ENCODE measurements around the gene ARG2.

Gene ARG2

DNA sequence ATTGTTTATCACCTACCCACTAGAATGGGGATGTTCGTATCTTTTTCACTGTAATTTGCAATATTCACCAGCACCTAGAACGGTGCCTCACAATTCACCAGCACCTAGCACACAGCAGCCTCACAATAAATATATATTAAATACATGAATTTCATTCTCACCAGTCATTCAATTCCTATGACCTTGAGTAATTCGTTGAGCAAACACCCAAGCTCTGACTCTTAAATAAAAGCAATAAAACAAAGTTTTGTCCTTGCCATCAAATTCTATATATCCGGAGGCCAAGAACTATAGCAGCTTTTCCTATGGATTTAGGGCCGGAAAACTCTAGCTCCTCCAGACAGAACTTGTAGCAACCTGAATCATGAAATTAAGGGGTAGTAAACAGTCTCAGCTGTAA, 53.7 kb downstream of the ARG2 start:
- peak overlapping the region; percentile 74 for H3K4me3 ChIP-seq (ENCODE audit: low read length)
- H4K20me1 ChIP-seq (ENCODE audit: insufficient read depth, low read length) = no peaks in the 10 kb centered on the region
- H3F3A ChIP-seq (ENCODE audit: insufficient read depth, low read length) = no peaks in the 10 kb centered on the region
- no peaks in the 10 kb centered on the region for H3K36me3 ChIP-seq (replicated peaks; ENCODE audit: insufficient read depth, low read length)
- no peaks in the 10 kb centered on the region for H3K9me3 ChIP-seq (replicated peaks; ENCODE audit: insufficient read depth, low read length)
- H3K27ac ChIP-seq (ENCODE audit: low read length) = no peak overlapping the region
- H3K4me2 ChIP-seq (ENCODE audit: low read depth, low read length) = peak overlapping the region; percentile 87
- peaks cover 16% of the 10 kb centered on the region for H3K79me2 ChIP-seq (ENCODE audit: low read length)
- H3K9ac ChIP-seq (ENCODE audit: low read length) = peak overlapping the region; percentile 94; the same call in 1 of the 2 replicates
- H3K4me1 ChIP-seq (ENCODE audit: low read length) = 0 out of 2 replicates have a peak, but pooled peaks cover 5% of the 10 kb centered on the region
- H3K9me2 ChIP-seq (replicated peaks; ENCODE audit: insufficient read depth, low read length) = no peaks in the 10 kb centered on the region
- H3K27me3 ChIP-seq (replicated peaks; ENCODE audit: insufficient read depth, low read length) = no peaks in the 10 kb centered on the region
- DNase-seq = no peak
- no peak for TF ChIP-seq EZH2phosphoT487 (IDR thresholded peaks at IDR 0.05; ENCODE audit: low read length)
- no peak for TF ChIP-seq EZH2 (optimal IDR thresholded peaks at IDR 0.05; ENCODE audit: low read depth, low read length)
- TF ChIP-seq, protein P1, sequence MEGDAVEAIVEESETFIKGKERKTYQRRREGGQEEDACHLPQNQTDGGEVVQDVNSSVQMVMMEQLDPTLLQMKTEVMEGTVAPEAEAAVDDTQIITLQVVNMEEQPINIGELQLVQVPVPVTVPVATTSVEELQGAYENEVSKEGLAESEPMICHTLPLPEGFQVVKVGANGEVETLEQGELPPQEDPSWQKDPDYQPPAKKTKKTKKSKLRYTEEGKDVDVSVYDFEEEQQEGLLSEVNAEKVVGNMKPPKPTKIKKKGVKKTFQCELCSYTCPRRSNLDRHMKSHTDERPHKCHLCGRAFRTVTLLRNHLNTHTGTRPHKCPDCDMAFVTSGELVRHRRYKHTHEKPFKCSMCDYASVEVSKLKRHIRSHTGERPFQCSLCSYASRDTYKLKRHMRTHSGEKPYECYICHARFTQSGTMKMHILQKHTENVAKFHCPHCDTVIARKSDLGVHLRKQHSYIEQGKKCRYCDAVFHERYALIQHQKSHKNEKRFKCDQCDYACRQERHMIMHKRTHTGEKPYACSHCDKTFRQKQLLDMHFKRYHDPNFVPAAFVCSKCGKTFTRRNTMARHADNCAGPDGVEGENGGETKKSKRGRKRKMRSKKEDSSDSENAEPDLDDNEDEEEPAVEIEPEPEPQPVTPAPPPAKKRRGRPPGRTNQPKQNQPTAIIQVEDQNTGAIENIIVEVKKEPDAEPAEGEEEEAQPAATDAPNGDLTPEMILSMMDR (IDR thresholded peaks at IDR 0.05; ENCODE audit: low read length) = no peak
- no peak overlapping the region for H2AFZ ChIP-seq (ENCODE audit: low read length)

DNA sequence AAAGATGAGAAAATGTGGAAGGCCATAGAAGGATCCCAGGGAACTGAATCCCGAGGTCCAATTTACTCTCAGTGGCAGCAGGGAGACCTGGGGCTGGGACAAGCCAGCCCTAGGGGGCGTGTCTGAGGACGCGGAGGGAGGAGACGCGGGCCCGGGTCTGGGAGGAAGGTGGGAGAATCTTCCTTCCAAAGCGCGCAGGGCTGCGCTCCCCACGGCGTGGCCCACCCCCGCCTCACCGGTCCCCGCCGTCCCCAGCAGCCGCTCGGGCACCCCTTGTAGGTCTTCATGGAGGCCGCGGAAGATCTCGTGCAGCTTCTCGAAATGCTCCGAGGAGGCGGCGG, 54.4 kb downstream of the ARG2 start:
- Histone ChIP-seq H2AFZ (ENCODE audit: low read length) (peak overlapping the region; percentile 70), H3K4me1 (ENCODE audit: low read length) (0 out of 2 replicates have a peak, but pooled peaks cover 5% of the 10 kb centered on the region), H3K9me3 (replicated peaks; ENCODE audit: insufficient read depth, low read length) (no peaks in the 10 kb centered on the region), H3K36me3 (replicated peaks; ENCODE audit: insufficient read depth, low read length) (no peaks in the 10 kb centered on the region), H3K27ac (ENCODE audit: low read length) (peak overlapping the region; percentile 82; the same call in 1 of the 2 replicates), H3K4me2 (ENCODE audit: low read depth, low read length) (peak overlapping the region; percentile 87), H3K9me2 (replicated peaks; ENCODE audit: insufficient read depth, low read length) (no peaks in the 10 kb centered on the region), H3K4me3 (ENCODE audit: low read length) (peak overlapping the region; percentile 74), H3K9ac (ENCODE audit: low read length) (peak overlapping the region; percentile 94; the same call in 1 of the 2 replicates), H4K20me1 (ENCODE audit: insufficient read depth, low read length) (no peaks in the 10 kb centered on the region), H3K27me3 (replicated peaks; ENCODE audit: insufficient read depth, low read length) (no peaks in the 10 kb centered on the region), H3K79me2 (ENCODE audit: low read length) (peaks cover 16% of the 10 kb centered on the region), H3F3A (ENCODE audit: insufficient read depth, low read length) (no peaks in the 10 kb centered on the region)
- DNase-seq = peak; percentile 25
- TF ChIP-seq EZH2phosphoT487 (IDR thresholded peaks at IDR 0.05; ENCODE audit: low read length) (no peak), EZH2 (optimal IDR thresholded peaks at IDR 0.05; ENCODE audit: low read depth, low read length) (no peak)

DNA sequence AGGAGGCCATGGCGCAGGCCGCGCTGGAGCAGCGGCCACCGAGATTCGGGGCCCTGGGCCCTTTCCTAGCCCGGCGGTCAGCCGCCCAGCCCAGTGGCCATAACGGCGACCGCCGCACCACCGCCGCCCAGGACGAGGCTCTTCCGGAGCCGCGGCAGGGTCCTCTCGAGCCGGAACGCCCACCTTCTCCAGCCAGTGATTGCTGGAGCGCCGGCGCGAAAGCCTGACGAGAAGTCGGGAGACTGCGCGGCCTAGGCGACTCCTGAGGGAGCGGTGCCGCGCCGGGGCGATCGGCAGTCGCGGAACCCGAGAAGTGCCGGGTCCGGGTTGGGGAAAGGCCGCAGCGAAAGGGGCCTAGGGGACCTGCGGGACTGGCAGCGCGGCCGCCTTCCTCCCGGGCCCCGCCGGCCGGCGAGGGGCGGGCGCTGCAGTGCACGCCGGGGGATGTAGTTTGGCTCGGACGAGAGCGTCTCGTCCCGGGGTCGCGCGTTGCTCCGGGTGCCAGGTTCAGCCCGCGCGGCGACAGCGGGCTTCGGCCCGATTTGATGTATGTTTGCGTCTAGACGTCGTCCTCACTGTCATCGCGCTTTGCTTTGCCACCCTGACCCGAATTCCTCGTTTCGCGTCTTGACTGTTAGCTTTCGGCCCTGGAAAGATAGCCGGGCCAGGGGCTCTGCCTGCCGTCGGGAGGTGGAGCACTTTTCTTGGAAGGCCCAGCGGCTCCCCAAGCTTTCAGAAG, 54.9 kb downstream of the ARG2 start, which contains the start of gene VTI1B:
TSS of gene VTI1B (minus strand) at position 153 of the 739 bp plus-strand sequence. CDS start at position 10, 143 bp downstream.
- no peaks in the 10 kb centered on the region for H4K20me1 ChIP-seq (ENCODE audit: insufficient read depth, low read length)
- peak within 1 kb of the TSS; percentile 74 for H3K4me3 ChIP-seq (ENCODE audit: low read length)
- DNase-seq = peak; percentile 56
- H3K27me3 ChIP-seq (replicated peaks; ENCODE audit: insufficient read depth, low read length) = no peaks in the 10 kb centered on the region
- no peaks in the 10 kb centered on the region for H3K9me3 ChIP-seq (replicated peaks; ENCODE audit: insufficient read depth, low read length)
- H3K79me2 ChIP-seq (ENCODE audit: low read length) = peaks cover 16% of the 10 kb centered on the region
- H3K9ac ChIP-seq (ENCODE audit: low read length) = peak within 1 kb of the TSS; percentile 94
- peak within 1 kb of the TSS; percentile 82; the same call in 1 of the 2 replicates for H3K27ac ChIP-seq (ENCODE audit: low read length)
- H3K36me3 ChIP-seq (replicated peaks; ENCODE audit: insufficient read depth, low read length) = no peaks in the 10 kb centered on the region
- no peaks in the 10 kb centered on the region for H3F3A ChIP-seq (ENCODE audit: insufficient read depth, low read length)
- peak within 1 kb of the TSS; percentile 70 for H2AFZ ChIP-seq (ENCODE audit: low read length)
- H3K4me2 ChIP-seq (ENCODE audit: low read depth, low read length) = peak within 1 kb of the TSS; percentile 87
- H3K9me2 ChIP-seq (replicated peaks; ENCODE audit: insufficient read depth, low read length) = no peaks in the 10 kb centered on the region
- H3K4me1 ChIP-seq (ENCODE audit: low read length) = 0 out of 2 replicates have a peak, but pooled peaks cover 5% of the 10 kb centered on the region
- TF ChIP-seq, protein P1 (IDR thresholded peaks at IDR 0.05; ENCODE audit: low read length) = no peak
- TF ChIP-seq EZH2phosphoT487 (IDR thresholded peaks at IDR 0.05; ENCODE audit: low read length) (no peak), EZH2 (optimal IDR thresholded peaks at IDR 0.05; ENCODE audit: low read depth, low read length) (no peak)
